Measurements from ENCODE around the gene PIEZO2.

DNA sequence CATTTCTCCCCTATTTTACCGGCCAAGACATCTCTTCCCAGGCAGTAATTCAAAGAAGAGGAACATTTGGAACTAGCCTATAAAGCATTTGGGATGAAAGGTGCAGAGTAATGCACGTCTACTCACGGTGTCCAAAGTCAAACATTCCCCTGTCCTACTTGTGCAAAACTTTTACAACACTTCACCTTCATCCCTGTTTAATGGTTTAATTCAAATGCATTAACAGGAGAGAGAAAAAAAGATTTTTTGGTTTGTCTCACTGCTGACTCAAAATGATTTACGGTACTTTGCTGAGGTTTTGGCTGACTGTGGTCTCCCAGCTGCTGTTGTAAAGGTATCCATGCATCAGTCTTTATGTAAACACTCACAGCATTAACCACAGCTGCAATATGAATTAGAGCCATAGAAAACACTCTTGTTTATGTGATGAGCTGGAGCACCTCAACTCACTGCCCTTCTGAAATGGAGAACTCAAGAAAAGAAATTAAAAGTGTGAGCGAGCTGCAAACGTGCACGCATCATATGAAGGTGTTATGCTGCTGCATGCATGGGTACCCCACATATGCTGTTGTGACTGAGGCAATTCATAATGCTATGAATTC is 220.5 kb downstream of the PIEZO2 start:
- TF ChIP-seq, protein P1, sequence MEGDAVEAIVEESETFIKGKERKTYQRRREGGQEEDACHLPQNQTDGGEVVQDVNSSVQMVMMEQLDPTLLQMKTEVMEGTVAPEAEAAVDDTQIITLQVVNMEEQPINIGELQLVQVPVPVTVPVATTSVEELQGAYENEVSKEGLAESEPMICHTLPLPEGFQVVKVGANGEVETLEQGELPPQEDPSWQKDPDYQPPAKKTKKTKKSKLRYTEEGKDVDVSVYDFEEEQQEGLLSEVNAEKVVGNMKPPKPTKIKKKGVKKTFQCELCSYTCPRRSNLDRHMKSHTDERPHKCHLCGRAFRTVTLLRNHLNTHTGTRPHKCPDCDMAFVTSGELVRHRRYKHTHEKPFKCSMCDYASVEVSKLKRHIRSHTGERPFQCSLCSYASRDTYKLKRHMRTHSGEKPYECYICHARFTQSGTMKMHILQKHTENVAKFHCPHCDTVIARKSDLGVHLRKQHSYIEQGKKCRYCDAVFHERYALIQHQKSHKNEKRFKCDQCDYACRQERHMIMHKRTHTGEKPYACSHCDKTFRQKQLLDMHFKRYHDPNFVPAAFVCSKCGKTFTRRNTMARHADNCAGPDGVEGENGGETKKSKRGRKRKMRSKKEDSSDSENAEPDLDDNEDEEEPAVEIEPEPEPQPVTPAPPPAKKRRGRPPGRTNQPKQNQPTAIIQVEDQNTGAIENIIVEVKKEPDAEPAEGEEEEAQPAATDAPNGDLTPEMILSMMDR (IDR thresholded peaks at IDR 0.05; ENCODE audit: low read depth, low read length, poor library complexity, severe bottlenecking) = no peak
- TF ChIP-seq EZH2phosphoT487 (IDR thresholded peaks at IDR 0.05; ENCODE audit: borderline replicate concordance, low read length) = no peak

Measured in DOHH2 (cell line).